T-cell (primary cell): ENCODE data around the gene ZNF587. TPM values are rescaled to one million over a fixed set of nuclear protein-coding genes. Genes with fewer than 3 reads are reported as not detected.
"Not testable (repeated sequence)": the region's sequence is repeated elsewhere in the genome, so short reads cannot be mapped to it uniquely, and the experiment has no call there.

ENCODE experiments used
- ATAC-seq, 4 experiments: fragments of 200-7000 bp in 3 of 4; fragments of 150-1000 bp in 1 of 4; cut with Tn5 transposase; replicated peaks in 1 of 4; 1 replicate in 3 of 4; 2 replicates in 1 of 4; pipeline ENCODE4 v1.10.0; 2021; ENCODE audit warnings: moderate library complexity in 3 of 4, mild to moderate bottlenecking in 2 of 4, moderate number of reproducible peaks in 1 of 4
- CTCF ChIA-PET, 2 donors: fragments of 300-600 bp; sonication (Branson Sonifier 250); formaldehyde crosslinking; loops; one replicate each; lab custom pipeline; 2022; ENCODE audit warnings: antibody characterized with exemption in 2 of 2; lab: Charles Lee
- POLR2A ChIA-PET, 2 donors: fragments of 300-600 bp; sonication (Branson Sonifier 250); formaldehyde crosslinking; loops; one replicate each; lab custom pipeline; 2022; ENCODE audit warnings: antibody characterized with exemption in 2 of 2; lab: Charles Lee
- DNase-seq, 35 experiments: peaks; one replicate each; pipeline versions ENCODE4 v3.0.0 to v3.0.0-alpha.2; 2013 to 2023
- H3K27ac ChIP-seq: one replicate; pipeline ENCODE4 v1.5.1; 2013; ENCODE audit warnings: low read length
- H3K27me3 ChIP-seq, 2 experiments: replicated peaks in 1 of 2; 1 replicate in 1 of 2; 2 replicates in 1 of 2; pipeline versions ENCODE4 v1.6.1 to v1.7.0; 2013; ENCODE audit warnings: low read length in 1 of 2, mixed read lengths in 1 of 2; ENCODE audit not compliant: control insufficient read depth in 2 of 2, insufficient read depth in 2 of 2; ENCODE audit errors: extremely low read depth in 1 of 2
- H3K36me3 ChIP-seq, 2 donors: 1 replicate in 1 of 2; 2 replicates in 1 of 2; pipeline versions ENCODE4 v1.6.1 to v1.7.0; 2013; ENCODE audit warnings: low read length in 1 of 2; ENCODE audit not compliant: control insufficient read depth in 2 of 2, insufficient read depth in 1 of 2; ENCODE audit errors: extremely low read depth in 1 of 2
- H3K4me1 ChIP-seq, 2 experiments: 1 replicate in 1 of 2; 2 replicates in 1 of 2; pipeline versions ENCODE4 v1.6.1 to v1.7.0; 2013; ENCODE audit warnings: low read length in 2 of 2, mixed read lengths in 1 of 2; ENCODE audit not compliant: insufficient read depth in 2 of 2, control insufficient read depth in 1 of 2; ENCODE audit errors: extremely low read depth in 1 of 2
- H3K4me3 ChIP-seq, 2 donors: 1 replicate in 1 of 2; 2 replicates in 1 of 2; pipeline versions ENCODE4 v1.5.1 to v1.7.0; 2013; ENCODE audit warnings: mild to moderate bottlenecking in 2 of 2, low read length in 1 of 2, moderate library complexity in 1 of 2; ENCODE audit not compliant: control insufficient read depth in 1 of 2; ENCODE audit errors: extremely low read depth in 1 of 2
- H3K9me3 ChIP-seq: 2 replicates; pipeline ENCODE4 v1.7.0; 2013
- H3K27ac Mint-ChIP-seq, 2 donors: one replicate each; pipeline ENCODE4 v1.8.0; 2020 to 2021; ENCODE audit warnings: mild to moderate bottlenecking in 2 of 2, mixed read lengths in 2 of 2
- H3K27me3 Mint-ChIP-seq, 2 donors: one replicate each; pipeline ENCODE4 v1.8.0; 2021 to 2022; ENCODE audit warnings: mixed read lengths in 2 of 2
- H3K36me3 Mint-ChIP-seq: one replicate; pipeline ENCODE4 v1.8.0; 2021; ENCODE audit warnings: mixed read lengths
- H3K4me1 Mint-ChIP-seq, 3 donors: one replicate each; pipeline ENCODE4 v1.8.0; 2020 to 2022; ENCODE audit warnings: mixed read lengths in 3 of 3, mild to moderate bottlenecking in 1 of 3
- H3K4me3 Mint-ChIP-seq, 3 donors: one replicate each; pipeline ENCODE4 v1.8.0; 2020 to 2022; ENCODE audit warnings: mild to moderate bottlenecking in 3 of 3, mixed read lengths in 3 of 3, moderate library complexity in 3 of 3
- H3K9me3 Mint-ChIP-seq, 3 donors: one replicate each; pipeline ENCODE4 v1.8.0; 2020 to 2022; ENCODE audit warnings: mixed read lengths in 3 of 3
- WGBS: methylation state at CpG from one replicate; pipeline ENCODE4 v1.1.5; 2013; ENCODE audit warnings: missing lambda C conversion rate; ENCODE audit not compliant: insufficient coverage; 5-methylcytosine and 5-hydroxymethylcytosine counted together
- total RNA-seq, 35 experiments: library from RNA in 6 of 35; stranded (reverse) in 6 of 35; fragments of 120-200 nt in 1 of 35; gene quantifications; one replicate each; pipeline versions ENCODE4 v1.2.1 to v1.2.4 and lab custom pipeline; 2013 to 2026

Gene ZNF587
- total RNA-seq, 5 donors from 2014 or later (not counting 1 experiment from before 2014, with no cell fraction given): 56.6 to 60.5 (median 56.8) TPM

GRCh38 chr19:57888107-57888559, 38.5 kb downstream of the ZNF587 start:
- 0% methylated on average over 4 of the region's 8 CpGs for WGBS
- Mint-ChIP-seq H3K4me3 (peak overlapping the region; percentile 82 to 94 (median 89)), H3K27me3 (no peaks in the 10 kb centered on the region), H3K4me1 (peaks cover 20 to 29% (median 28%) of the 10 kb centered on the region in 3 donors), H3K9me3 (peaks cover 14 to 24% (median 23%) of the 10 kb centered on the region in 3 donors), H3K36me3 (peaks cover 50% of the 10 kb centered on the region), H3K27ac (peak overlapping the region in 1 of 2 donors; percentile 74)
- Histone ChIP-seq H3K27me3 (no peaks in the 10 kb centered on the region), H3K36me3 (peaks cover 2 to 6% of the 10 kb centered on the region in 2 donors), H3K4me1 (peaks cover 6 to 24% of the 10 kb centered on the region in 2 experiments), H3K9me3 (peaks cover 3% of the 10 kb centered on the region), H3K27ac (peak overlapping the region; percentile 54), H3K4me3 (peak overlapping the region; percentile 72 to 98)
- ChIA-PET CTCF (no interaction called here), POLR2A (no interaction called here)
- DNase-seq: peak in 1 of 35 experiments; percentile 13
- no peak for ATAC-seq

DNA sequence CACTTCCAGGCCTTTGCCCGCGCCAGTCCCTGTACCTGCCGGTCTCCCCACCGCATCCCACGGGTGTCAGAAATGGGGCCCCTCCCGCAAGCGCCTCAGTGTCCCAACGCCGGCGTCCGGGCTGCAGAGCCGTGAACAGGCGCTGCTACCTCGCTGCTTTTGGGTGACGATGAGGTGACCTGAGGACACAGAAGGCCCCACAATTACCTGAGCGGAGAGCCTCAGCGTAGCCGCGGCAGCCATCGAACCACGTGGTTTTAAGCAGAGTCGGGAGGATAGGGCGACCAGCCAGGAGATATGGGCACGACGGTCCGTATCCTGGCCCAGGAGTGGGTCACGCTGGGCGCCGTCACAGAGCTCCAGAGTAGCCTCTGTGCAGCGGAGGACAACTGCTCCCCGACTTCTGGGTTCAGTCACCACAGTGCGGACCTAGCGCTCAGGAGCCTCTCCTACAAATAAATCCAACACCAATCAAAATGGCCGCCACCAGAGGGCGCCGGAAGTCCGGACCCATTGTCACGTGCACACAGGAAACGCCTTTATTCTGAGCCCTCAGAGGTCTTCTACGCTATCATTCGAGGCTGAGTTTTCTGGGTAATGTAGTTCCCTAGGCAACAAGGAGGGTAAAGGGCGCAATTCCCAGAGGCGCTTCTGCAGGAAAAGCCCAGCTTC, 39.0 kb downstream of the ZNF587 start, which contains the start of gene ZNF814:
ZNF814 (minus strand) TSS at position 478 of the 672 bp plus-strand sequence; CDS start at position 243, 235 bp downstream.
- peaks cover 20 to 29% (median 28%) of the 10 kb centered on the region in 3 donors for H3K4me1 Mint-ChIP-seq
- H3K4me3 ChIP-seq: peak within 1 kb of the TSS; percentile 72 to 98
- ATAC-seq: peak; percentile 93 to 96 (median 96)
- 3% methylated on average over 40 of the region's 43 CpGs for WGBS
- peak within 1 kb of the TSS; percentile 82 to 94 (median 89) for H3K4me3 Mint-ChIP-seq
- H3K27me3 Mint-ChIP-seq: no peaks in the 10 kb centered on the region
- H3K4me1 ChIP-seq: peaks cover 6 to 24% of the 10 kb centered on the region in 2 experiments
- ChIA-PET CTCF (interaction anchor here in 1 of 2 donors (0.6 kb wide), 1 partner anchor 633 kb away, joined by 4 read pairs; no protein-coding TSS in a partner anchor), POLR2A (no interaction called here)
- peak; percentile 55 to 89 (median 76) for DNase-seq
- H3K36me3 ChIP-seq: peaks cover 2% of the 10 kb centered on the region in 2 donors
- peaks cover 44% of the 10 kb centered on the region for H3K36me3 Mint-ChIP-seq
- H3K27ac ChIP-seq: peak within 1 kb of the TSS; percentile 54
- H3K9me3 Mint-ChIP-seq: peaks cover 14 to 24% (median 23%) of the 10 kb centered on the region in 3 donors
- H3K27me3 ChIP-seq: no peaks in the 10 kb centered on the region
- peaks cover 3% of the 10 kb centered on the region for H3K9me3 ChIP-seq
- H3K27ac Mint-ChIP-seq: peak within 1 kb of the TSS; percentile 72 to 74

DNA sequence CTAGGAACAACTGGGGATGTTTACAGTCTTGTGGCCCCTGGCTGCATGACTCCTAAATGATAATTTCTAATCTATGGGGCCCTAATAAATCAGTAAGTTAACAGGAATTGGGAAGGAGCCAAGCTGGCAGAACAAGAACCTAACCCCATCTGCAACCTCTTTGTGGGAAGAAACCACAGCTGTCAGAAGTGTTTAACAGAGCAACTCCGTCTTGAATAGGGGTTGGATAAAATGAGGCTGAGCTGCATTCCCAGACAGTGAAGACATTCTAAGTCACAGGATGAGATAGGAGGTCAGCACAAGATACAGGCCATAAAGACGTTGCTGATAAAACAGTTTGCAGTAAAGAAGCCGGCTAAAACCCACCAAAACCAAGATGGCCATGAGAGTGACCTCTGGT, 41.0 kb downstream of the ZNF587 start:
- Mint-ChIP-seq H3K36me3 (peaks cover 27% of the 10 kb centered on the region), H3K4me1 (peaks cover 20 to 29% (median 28%) of the 10 kb centered on the region in 3 donors), H3K9me3 (peaks cover 14 to 23% (median 20%) of the 10 kb centered on the region in 3 donors)
- ATAC-seq, H3K9me3 ChIP-seq, H3K27me3 ChIP-seq, CTCF ChIA-PET, H3K27ac ChIP-seq, H3K27me3 Mint-ChIP-seq, H3K4me3 Mint-ChIP-seq, POLR2A ChIA-PET, DNase-seq, H3K36me3 ChIP-seq, H3K27ac Mint-ChIP-seq, H3K4me3 ChIP-seq: not testable (repeated sequence)
- peaks cover 6 to 24% of the 10 kb centered on the region in 2 experiments for H3K4me1 ChIP-seq
- WGBS: 83% methylated on average over 2 of the region's 3 CpGs

DNA sequence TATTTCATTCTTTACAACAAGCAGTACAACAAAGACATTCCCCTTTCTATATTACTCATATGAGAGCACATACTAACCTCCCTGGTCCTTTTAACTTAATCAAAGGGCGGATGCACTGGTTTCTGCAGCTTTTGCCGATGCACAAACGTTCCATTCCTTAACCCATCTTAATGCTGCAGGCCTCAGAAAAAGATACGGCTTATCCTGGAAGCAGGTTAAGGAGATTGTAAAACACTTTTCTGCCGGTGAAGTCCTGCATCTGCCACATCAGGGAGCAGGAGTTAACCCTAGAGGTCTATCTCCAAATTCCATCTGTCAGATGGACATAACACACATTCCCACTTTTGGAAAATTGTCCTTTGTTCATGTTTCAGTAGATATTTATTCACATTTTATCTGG, 50.7 kb downstream of the ZNF587 start:
- Mint-ChIP-seq H3K4me1 (peaks cover 3 to 6% (median 5%) of the 10 kb centered on the region in 3 donors), H3K27ac (no peak overlapping the region), H3K27me3 (no peaks in the 10 kb centered on the region), H3K4me3 (no peak overlapping the region), H3K36me3 (peaks cover 15% of the 10 kb centered on the region), H3K9me3 (peaks cover 7 to 30% (median 11%) of the 10 kb centered on the region in 3 donors)
- no peaks in the 10 kb centered on the region for H3K9me3 ChIP-seq
- no peak overlapping the region for H3K27ac ChIP-seq
- WGBS: 20% methylated on average over 1 of the region's 5 CpGs
- no peak overlapping the region for H3K4me3 ChIP-seq
- no peak for ATAC-seq
- ChIA-PET CTCF (no interaction called here), POLR2A (interaction anchor here in 1 of 2 donors (0.6 kb wide), 1 partner anchor 596 kb away, joined by 3 read pairs; no protein-coding TSS in a partner anchor)
- no peak for DNase-seq
- H3K36me3 ChIP-seq: no peaks in the 10 kb centered on the region
- no peaks in the 10 kb centered on the region for H3K4me1 ChIP-seq
- H3K27me3 ChIP-seq: no peaks in the 10 kb centered on the region

DNA sequence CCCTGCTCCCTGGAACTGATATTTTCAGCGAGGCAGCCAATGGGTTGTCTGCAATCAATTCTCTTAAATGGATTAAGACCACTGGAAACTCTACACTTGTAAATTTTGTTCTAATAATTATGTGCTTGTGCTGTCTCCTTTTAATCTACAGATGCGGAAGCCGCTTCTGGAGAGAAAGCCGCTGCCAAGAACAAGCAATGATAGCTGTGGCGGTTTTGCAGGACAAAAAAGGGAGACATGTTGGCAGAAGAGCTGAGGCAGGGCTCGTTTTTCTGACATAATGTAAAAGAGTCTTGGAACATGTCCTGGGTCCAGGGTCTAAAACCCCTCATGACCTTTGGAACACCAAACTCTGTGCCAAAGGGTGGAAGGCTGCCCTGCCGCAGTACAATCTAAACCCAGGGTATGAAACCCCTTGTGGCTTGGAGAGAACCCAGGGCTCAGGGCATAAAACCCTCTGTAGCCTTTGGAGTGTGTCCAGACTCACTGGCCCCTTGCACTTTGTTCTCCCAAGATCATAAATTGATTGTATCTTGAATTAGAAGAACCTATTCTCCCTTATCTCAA, 54.0 kb downstream of the ZNF587 start:
- Histone ChIP-seq H3K4me1 (no peaks in the 10 kb centered on the region), H3K27me3 (no peaks in the 10 kb centered on the region), H3K27ac (no peak overlapping the region), H3K9me3 (no peaks in the 10 kb centered on the region), H3K36me3 (no peaks in the 10 kb centered on the region), H3K4me3 (no peak overlapping the region)
- Mint-ChIP-seq H3K4me1 (peaks cover 3 to 6% (median 5%) of the 10 kb centered on the region in 3 donors), H3K36me3 (peaks cover 34% of the 10 kb centered on the region), H3K27ac (no peak overlapping the region), H3K27me3 (no peaks in the 10 kb centered on the region), H3K4me3 (no peak overlapping the region), H3K9me3 (peaks cover 0 to 37% (median 23%) of the 10 kb centered on the region in 3 donors)
- ChIA-PET CTCF (no interaction called here), POLR2A (no interaction called here)
- ATAC-seq (no peak), DNase-seq (no peak)
- WGBS: 93% methylated on average over 5 of the region's 7 CpGs

DNA sequence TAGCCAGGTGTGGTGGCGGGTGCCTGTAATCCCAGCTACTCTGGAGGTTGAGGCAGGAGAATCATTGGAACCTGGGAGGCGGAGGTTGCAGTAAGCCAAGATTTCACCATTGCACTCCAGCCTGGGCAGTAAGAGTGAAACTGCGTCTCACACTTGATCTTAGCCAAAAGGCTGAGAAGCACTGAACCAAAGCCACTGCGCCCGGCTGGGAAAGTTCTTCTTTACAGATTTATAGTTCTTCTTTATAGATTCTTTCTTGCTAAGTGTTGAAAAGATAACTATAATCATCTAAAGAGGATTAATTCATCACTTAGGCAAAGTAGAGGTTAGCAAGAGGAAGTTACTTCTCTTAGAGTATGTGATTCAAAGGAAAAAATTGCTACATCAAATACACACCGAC, 55.6 kb downstream of the ZNF587 start:
- Histone ChIP-seq H3K9me3 (no peaks in the 10 kb centered on the region), H3K27me3 (no peaks in the 10 kb centered on the region), H3K4me3 (no peak overlapping the region), H3K27ac (no peak overlapping the region), H3K4me1 (no peaks in the 10 kb centered on the region), H3K36me3 (peaks cover 0 to 1% of the 10 kb centered on the region in 2 donors)
- CTCF ChIA-PET: no interaction called here
- POLR2A ChIA-PET: no interaction called here
- DNase-seq (no peak), ATAC-seq (no peak)
- Mint-ChIP-seq H3K27me3 (no peaks in the 10 kb centered on the region), H3K27ac (no peak overlapping the region), H3K4me1 (peaks cover 3 to 6% (median 5%) of the 10 kb centered on the region in 3 donors), H3K9me3 (peaks cover 0 to 35% (median 23%) of the 10 kb centered on the region in 3 donors), H3K36me3 (peaks cover 44% of the 10 kb centered on the region), H3K4me3 (no peak overlapping the region)
- 95% methylated on average over 2 of the region's 6 CpGs for WGBS
